HG02642 (cell line): ENCODE data around the gene PLEKHS1.
"Not testable (repeated sequence)": the region's sequence is repeated elsewhere in the genome, so short reads cannot be mapped to it uniquely, and the experiment has no call there.

Experiments used
- ATAC-seq: cut with Tn5 transposase; IDR thresholded peaks from one replicate; pipeline ENCODE4 v1.9.1; 2021; ENCODE audit warnings: mild to moderate bottlenecking; ENCODE audit not compliant: unreplicated experiment, poor library complexity

PLEKHS1 gene

GRCh38 chr10:113739577-113739976, 11.9 kb upstream of the PLEKHS1 start:
- no peak for ATAC-seq

- ATAC-seq: no peak
Measured at GRCh38 chr10:113740850-113741249, 10.6 kb upstream of the PLEKHS1 start.

GRCh38 chr10:113742466-113742865, 9.0 kb upstream of the PLEKHS1 start:
- ATAC-seq: no peak

GRCh38 chr10:113743594-113743993, 7.9 kb upstream of the PLEKHS1 start:
- ATAC-seq: no peak

- no peak for ATAC-seq
Measured at GRCh38 chr10:113745374-113745773, 6.1 kb upstream of the PLEKHS1 start.

- ATAC-seq: no peak
Measured at GRCh38 chr10:113746217-113746957, 5.1 kb upstream of the PLEKHS1 start.

DNA sequence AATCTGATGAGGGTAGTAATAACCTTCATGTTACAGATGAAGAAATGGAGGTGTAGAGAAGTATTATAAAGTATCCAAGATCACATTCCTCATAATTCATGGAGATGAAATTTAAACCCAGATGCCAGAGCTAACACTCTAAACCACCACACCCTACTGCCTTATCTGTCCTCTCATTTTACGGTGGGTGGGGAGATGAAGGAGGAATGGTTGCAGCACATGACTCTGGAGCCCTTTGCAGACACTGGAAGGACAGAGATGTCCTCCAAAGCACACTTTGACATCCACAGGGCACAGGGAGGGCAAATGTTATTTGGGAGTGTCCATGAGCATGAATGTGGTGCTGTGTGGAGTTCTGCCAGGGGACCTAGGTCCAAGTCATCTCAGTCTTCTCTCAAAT, 1.1 kb downstream of the PLEKHS1 start:
- ATAC-seq: no peak

- ATAC-seq: no peak
Measured at GRCh38 chr10:113753020-113753692, 1.7 kb downstream of the PLEKHS1 start.

DNA sequence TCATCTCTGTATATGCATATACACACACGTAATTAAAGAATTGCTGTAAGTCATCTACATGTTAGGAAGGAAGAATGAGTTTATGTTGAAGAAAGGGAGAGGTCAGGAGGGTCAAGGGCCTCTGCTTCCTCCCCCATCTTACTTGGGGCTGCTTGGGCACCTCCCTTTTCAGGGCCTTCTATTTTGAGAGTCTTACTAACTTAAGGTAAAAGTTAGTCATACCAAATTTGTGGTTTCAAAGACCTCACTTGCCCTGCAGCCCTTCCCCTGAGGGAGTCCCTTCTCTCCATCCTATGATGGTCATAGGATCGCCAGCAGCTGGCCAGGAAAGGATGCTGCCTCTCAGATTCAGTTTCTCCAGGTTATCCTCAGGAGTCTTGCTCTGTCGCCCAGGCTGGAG, 2.6 kb downstream of the PLEKHS1 start:
- ATAC-seq: no peak

- ATAC-seq: no peak
Measured at GRCh38 chr10:113754768-113755167, 3.3 kb downstream of the PLEKHS1 start.

DNA sequence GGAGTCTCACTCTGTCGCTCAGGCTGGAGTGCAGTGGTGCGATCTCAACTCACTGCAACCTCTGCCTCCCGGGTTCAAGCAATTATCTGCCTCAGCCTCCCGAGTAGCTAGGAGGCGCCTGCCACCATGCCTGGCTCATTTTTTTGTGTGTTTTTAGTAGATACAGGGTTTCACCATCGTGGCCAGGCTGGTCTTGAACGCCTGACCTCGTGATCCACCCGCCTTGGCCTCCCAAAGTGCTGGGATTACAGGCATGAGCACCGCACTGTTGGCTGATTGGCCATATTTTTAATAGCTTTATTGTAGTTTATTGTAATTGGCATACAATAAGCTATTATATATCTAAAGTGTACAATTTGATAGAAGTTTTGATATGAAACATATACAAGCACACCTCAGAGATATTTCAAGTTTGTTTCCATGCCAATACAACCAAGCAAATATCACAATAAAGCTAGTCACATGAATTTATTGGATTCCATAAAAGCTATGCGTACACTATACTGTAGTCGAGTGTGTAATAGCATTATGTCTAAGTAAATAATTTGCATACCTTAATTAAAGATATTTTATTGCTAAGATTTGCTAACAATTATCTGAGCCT, 5.6 kb downstream of the PLEKHS1 start:
- ATAC-seq: no peak

- ATAC-seq: no peak
Measured at GRCh38 chr10:113762083-113762482, 10.6 kb downstream of the PLEKHS1 start.

DNA sequence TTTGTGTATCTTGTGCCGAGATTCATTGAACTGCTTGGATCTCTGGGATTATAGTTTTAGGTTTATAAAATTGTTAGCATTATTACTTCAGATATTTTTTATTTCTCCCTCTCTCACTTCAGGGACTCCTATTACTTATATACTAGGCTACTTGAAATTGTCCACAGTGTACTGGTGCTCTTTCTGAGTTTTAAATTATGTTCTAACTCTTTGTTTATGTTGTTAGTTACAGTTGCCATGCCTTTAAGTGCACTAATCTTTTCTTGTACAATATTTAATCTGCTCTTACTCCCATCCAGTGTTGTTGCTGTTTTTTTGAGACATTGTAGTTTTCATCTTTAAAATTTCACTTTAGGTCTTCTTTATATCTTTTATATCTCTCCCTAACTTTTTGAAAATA, 13.1 kb downstream of the PLEKHS1 start:
- no peak for ATAC-seq

- no peak for ATAC-seq
Measured at GRCh38 chr10:113765910-113766309, 14.4 kb downstream of the PLEKHS1 start.

- ATAC-seq: no peak
Measured at GRCh38 chr10:113767222-113767621, 15.7 kb downstream of the PLEKHS1 start.

GRCh38 chr10:113770346-113770745, 18.9 kb downstream of the PLEKHS1 start:
- ATAC-seq: no peak

GRCh38 chr10:113771131-113771530, 19.6 kb downstream of the PLEKHS1 start:
- not testable (repeated sequence) for ATAC-seq

- ATAC-seq: no peak
Measured at GRCh38 chr10:113775686-113776294, 24.3 kb downstream of the PLEKHS1 start.

GRCh38 chr10:113776553-113776952, 25.1 kb downstream of the PLEKHS1 start:
- ATAC-seq: no peak

DNA sequence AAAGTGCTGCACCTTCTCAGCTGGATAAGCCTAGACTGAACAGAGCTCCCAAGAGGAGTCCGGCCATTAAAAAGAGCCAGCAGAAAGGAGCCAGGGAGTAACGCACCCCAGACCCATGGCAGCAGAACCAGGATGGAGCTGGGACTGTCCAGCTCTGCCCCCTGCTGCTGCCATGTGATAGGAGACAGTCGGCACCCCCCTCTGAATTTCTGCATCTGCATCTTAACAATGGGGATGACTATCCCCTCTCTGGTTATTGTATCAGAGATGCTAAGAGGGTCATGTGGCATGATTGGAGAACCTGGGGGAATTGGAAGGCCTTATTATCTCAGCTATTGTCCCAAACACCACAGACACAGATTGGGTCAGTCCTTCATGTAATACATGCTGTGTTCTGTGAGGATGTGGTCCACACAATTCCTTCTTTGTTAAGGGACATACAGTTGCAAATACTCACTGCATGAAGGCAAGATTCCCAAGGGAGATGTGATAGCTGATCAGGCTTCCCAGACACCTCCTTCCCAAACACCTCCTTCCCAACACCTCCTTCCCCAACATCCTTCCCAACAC, 29.3 kb downstream of the PLEKHS1 start:
- no peak for ATAC-seq

GRCh38 chr10:113782367-113782766, 30.9 kb downstream of the PLEKHS1 start:
- ATAC-seq: no peak
